ENCODE measurements around the gene ANAPC16.

The ANAPC16 gene

GRCh38 chr10:72275351-72276012, 59.7 kb downstream of the ANAPC16 start:
- CTCF ChIA-PET = interaction anchor here (0.6 to 3.8 kb wide), 22 partner anchors 15 to 226 kb away, joined by 3 to 29 read pairs (median 4); partner anchors contain the start of genes ANAPC16 and ASCC1
- DNase-seq (ENCODE audit: low spot score) = no peak
- TF ChIP-seq, protein P1, sequence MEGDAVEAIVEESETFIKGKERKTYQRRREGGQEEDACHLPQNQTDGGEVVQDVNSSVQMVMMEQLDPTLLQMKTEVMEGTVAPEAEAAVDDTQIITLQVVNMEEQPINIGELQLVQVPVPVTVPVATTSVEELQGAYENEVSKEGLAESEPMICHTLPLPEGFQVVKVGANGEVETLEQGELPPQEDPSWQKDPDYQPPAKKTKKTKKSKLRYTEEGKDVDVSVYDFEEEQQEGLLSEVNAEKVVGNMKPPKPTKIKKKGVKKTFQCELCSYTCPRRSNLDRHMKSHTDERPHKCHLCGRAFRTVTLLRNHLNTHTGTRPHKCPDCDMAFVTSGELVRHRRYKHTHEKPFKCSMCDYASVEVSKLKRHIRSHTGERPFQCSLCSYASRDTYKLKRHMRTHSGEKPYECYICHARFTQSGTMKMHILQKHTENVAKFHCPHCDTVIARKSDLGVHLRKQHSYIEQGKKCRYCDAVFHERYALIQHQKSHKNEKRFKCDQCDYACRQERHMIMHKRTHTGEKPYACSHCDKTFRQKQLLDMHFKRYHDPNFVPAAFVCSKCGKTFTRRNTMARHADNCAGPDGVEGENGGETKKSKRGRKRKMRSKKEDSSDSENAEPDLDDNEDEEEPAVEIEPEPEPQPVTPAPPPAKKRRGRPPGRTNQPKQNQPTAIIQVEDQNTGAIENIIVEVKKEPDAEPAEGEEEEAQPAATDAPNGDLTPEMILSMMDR (conservative IDR thresholded peaks at IDR 0.05; ENCODE audit: low read depth) = no peak
- peak overlapping the region; percentile 100 for H3K27ac ChIP-seq
- POLR2A ChIA-PET (ENCODE audit: low non-redundant PET) = interaction anchor here (0.6 to 6.9 kb wide), 10 partner anchors 12 to 61 kb away, joined by 3 to 86 read pairs (median 8); no protein-coding TSS in a partner anchor

GRCh38 chr10:72276013-72276387, 60.2 kb downstream of the ANAPC16 start:
- peak overlapping the region; percentile 100 for H3K27ac ChIP-seq
- TF ChIP-seq, protein P1 (conservative IDR thresholded peaks at IDR 0.05; ENCODE audit: low read depth) = no peak
- CTCF ChIA-PET = interaction anchor here (1.3 to 3.8 kb wide), 7 partner anchors 16 to 62 kb away, joined by 3 to 29 read pairs (median 9); no protein-coding TSS in a partner anchor
- DNase-seq (ENCODE audit: low spot score) = peak; percentile 78
- POLR2A ChIA-PET (ENCODE audit: low non-redundant PET) = interaction anchor here (1.0 to 6.9 kb wide), 8 partner anchors 12 to 60 kb away, joined by 3 to 86 read pairs (median 8); no protein-coding TSS in a partner anchor

GRCh38 chr10:72276421-72277339, 60.9 kb downstream of the ANAPC16 start:
- POLR2A ChIA-PET (ENCODE audit: low non-redundant PET) = interaction anchor here (1.0 to 6.9 kb wide), 8 partner anchors 17 to 59 kb away, joined by 3 to 86 read pairs (median 8); no protein-coding TSS in a partner anchor
- CTCF ChIA-PET = interaction anchor here (0.6 to 3.8 kb wide), 7 partner anchors 15 to 61 kb away, joined by 3 to 29 read pairs (median 8); no protein-coding TSS in a partner anchor
- peak; percentile 81 for DNase-seq (ENCODE audit: low spot score)
- peak overlapping the region; percentile 100 for H3K27ac ChIP-seq
- TF ChIP-seq, protein P1 (conservative IDR thresholded peaks at IDR 0.05; ENCODE audit: low read depth) = no peak

DNA sequence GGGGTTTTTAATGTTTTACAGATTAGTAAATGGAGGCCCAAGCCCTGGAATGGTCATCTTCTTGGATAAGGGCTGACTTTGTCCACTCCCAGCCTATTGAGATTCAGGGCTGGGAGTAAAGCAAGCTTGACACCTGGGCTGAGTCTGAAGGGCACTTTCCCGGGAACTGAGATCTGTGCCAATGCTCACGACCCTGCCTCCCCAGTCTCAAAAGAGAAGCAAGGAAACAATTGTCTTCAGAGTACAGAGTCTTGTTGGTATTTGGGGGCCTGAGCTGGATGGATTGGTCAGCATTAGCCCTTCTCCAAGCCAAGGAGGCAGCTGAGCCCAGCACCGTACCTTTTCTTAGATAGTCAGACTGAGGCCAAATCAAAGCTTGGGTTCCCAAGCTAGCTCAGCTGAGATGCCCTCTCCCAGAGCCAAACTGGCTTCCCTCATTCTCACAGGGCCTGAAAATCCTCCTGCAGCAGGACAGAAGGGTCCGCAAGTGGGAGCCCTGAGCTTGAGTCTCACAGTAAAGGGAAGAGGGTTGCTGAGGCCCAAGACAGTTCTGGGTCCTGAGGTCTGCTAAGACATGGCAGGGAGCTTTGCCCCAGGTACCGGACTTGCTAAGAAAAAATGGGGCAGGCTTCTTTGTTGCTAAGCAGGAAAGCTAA, 61.7 kb downstream of the ANAPC16 start:
- no peak for DNase-seq (ENCODE audit: low spot score)
- POLR2A ChIA-PET (ENCODE audit: low non-redundant PET) = interaction anchor here (0.5 to 6.9 kb wide), 8 partner anchors 13 to 59 kb away, joined by 3 to 86 read pairs (median 6); no protein-coding TSS in a partner anchor
- TF ChIP-seq, protein P1 (conservative IDR thresholded peaks at IDR 0.05; ENCODE audit: low read depth) = no peak
- CTCF ChIA-PET = interaction anchor here (0.6 to 1.1 kb wide), 5 partner anchors 13 to 60 kb away, joined by 3 to 8 read pairs (median 4); no protein-coding TSS in a partner anchor
- peak overlapping the region; percentile 100 for H3K27ac ChIP-seq

GRCh38 chr10:72277996-72278667, 62.3 kb downstream of the ANAPC16 start:
- ChIA-PET CTCF (interaction anchor here (0.6 to 1.1 kb wide), 5 partner anchors 12 to 60 kb away, joined by 3 to 8 read pairs (median 4); no protein-coding TSS in a partner anchor), POLR2A (ENCODE audit: low non-redundant PET) (interaction anchor here (0.5 to 6.9 kb wide), 7 partner anchors 13 to 52 kb away, joined by 3 to 86 read pairs (median 3); no protein-coding TSS in a partner anchor)
- peak overlapping the region; percentile 100 for H3K27ac ChIP-seq
- TF ChIP-seq, protein P1 (conservative IDR thresholded peaks at IDR 0.05; ENCODE audit: low read depth) = no peak
- no peak for DNase-seq (ENCODE audit: low spot score)
